GM21423 (cell line): ENCODE results near the gene MTRF1L.
"Not testable (repeated sequence)": the region's sequence is repeated elsewhere in the genome, so short reads cannot be mapped to it uniquely, and the experiment has no call there.

Experiments used
- ATAC-seq: cut with Tn5 transposase; IDR thresholded peaks from one replicate; pipeline ENCODE4 v1.9.1; 2021; ENCODE audit warnings: mild to moderate bottlenecking, moderate library complexity; ENCODE audit not compliant: unreplicated experiment

The MTRF1L gene

DNA sequence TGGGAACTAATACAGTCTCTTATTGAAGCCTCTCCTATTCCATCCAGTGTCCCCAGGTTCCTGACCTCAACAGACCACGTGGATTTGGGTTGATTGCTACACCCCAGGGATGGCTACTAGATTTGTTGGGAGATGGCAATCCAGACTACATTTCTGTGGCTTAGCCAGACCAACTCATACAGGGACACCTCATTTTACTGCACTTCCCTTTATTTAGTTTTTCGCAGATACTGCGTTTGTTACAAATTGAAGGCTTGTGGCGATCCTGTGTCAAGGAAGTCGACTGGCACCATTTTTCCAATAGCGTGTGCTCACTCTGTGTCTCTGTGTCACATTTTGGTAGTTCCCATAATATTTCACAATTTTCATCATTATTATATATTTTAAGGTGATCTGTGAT, 10.3 kb upstream of the MTRF1L start:
- ATAC-seq = no peak

GRCh38 chr6:153003366-153003690, 819 bp upstream of the MTRF1L start:
- ATAC-seq = no peak

- ATAC-seq = peak; percentile 24
Observed at GRCh38 chr6:153001767-153002612, 519 bp downstream of the MTRF1L start.

GRCh38 chr6:153000790-153001189, 1.7 kb downstream of the MTRF1L start:
- not testable (repeated sequence) for ATAC-seq

DNA sequence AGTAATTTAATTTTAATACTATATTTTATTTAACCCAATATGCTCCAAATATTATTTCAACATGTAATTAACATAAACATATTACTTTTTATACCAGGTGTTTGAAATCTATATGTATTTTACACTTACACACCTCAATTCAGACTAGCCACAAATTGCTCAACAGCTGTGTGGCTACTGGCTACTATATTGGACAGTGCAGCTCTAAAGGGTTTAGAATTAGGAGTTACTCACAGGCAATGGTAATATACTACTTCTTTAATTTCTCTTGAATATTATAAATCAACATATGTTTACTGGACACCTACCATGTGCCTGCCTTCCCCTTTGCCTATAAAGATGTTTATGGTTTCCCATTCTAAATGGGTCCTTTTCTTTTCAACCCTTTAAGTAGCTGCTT, 2.3 kb downstream of the MTRF1L start:
- no peak for ATAC-seq

GRCh38 chr6:152999538-152999937, 3.0 kb downstream of the MTRF1L start:
- ATAC-seq = not testable (repeated sequence)

DNA sequence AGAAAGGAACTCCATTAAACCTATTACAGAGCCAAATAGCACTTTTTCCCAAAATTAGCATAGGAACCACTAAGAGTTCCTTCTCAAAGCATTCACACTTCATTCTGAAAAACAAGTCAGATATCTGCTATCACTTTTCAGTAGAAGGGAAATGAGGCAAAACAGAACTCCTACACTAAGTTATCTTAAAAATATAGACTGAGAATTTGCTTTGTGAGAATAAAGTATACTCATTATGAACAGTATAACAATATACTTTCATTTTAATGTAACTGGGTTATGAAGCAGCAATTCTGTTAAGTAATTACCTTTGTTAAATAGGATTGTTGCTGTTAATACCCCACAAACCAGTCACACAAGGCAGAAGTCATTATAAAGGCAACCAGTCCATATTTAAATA, 8.7 kb downstream of the MTRF1L start:
- no peak for ATAC-seq

DNA sequence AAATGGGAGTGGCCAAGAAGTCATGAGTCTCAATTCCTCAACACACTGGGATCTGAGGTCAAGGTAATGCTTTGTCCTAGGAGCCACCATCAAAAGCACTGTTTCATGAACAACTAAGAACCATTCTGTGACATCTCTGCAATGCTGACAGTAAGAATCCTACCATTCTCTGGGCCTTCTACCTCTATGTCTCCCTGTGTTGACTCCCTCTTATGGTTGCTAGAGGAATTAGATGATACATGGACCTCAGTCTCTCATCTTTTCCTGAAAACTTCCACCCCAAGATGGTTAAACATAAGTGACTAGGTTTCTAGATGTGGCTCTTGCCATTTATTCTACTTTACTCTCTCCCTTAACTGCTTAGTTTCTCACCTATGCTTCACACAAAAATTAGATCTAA, 9.1 kb downstream of the MTRF1L start:
- ATAC-seq = no peak

GRCh38 chr6:152986978-152987377, 15.5 kb downstream of the MTRF1L start:
- no peak for ATAC-seq

GRCh38 chr6:152985300-152985699, 17.2 kb downstream of the MTRF1L start:
- not testable (repeated sequence) for ATAC-seq

DNA sequence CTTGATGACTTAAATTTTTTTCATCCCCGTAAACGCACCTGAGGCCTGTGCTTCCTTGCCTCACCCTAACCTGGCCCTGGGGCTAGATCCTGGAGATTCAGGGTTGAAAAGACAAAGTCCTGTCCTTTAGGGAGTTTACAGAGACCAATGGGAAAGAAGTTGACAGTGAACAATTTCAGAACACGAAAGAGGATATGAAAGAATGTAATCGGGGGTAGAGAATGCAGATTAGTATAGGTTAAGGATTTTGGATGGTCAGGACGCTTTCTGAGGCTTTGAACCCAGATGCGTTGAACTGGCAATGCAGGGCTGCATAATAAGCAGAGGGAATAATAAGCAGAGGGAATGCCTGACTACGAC, 18.0 kb downstream of the MTRF1L start:
- peak; percentile 30 for ATAC-seq

- peak; percentile 15 for ATAC-seq
Observed at GRCh38 chr6:152983637-152984512, 18.6 kb downstream of the MTRF1L start.

GRCh38 chr6:152982904-152983636, 19.4 kb downstream of the MTRF1L start, which contains the start of gene FBXO5:
TSS of gene FBXO5 (minus strand) at chr6:152983041. CDS start at chr6:152982959, 82 bp downstream.
- ATAC-seq = peak; percentile 82

- ATAC-seq = peak; percentile 0
Observed at GRCh38 chr6:152981989-152982903, 20.3 kb downstream of the MTRF1L start.

DNA sequence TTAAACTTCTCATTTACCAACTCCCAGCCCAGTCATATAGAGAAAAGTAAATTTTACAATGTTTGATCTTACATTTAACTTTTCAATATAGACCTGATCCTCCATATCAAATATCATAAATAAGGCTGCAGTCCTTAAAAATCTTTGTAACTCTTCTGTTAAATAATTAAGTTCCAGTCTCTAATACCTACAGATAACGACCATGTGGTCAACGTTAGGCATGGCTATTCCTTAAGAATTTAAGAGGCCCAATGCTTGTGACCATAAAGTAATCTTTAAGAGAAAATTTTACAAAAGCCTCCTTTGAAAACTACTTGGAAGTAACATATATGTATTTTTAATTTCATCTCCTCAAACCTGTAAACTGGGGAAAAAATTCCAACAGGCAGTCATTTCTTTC, 21.3 kb downstream of the MTRF1L start:
- ATAC-seq = no peak

GRCh38 chr6:152980656-152981055, 21.9 kb downstream of the MTRF1L start:
- ATAC-seq = no peak

- no peak for ATAC-seq
Observed at GRCh38 chr6:152979116-152979515, 23.4 kb downstream of the MTRF1L start.

GRCh38 chr6:152978058-152978457, 24.5 kb downstream of the MTRF1L start:
- no peak for ATAC-seq

DNA sequence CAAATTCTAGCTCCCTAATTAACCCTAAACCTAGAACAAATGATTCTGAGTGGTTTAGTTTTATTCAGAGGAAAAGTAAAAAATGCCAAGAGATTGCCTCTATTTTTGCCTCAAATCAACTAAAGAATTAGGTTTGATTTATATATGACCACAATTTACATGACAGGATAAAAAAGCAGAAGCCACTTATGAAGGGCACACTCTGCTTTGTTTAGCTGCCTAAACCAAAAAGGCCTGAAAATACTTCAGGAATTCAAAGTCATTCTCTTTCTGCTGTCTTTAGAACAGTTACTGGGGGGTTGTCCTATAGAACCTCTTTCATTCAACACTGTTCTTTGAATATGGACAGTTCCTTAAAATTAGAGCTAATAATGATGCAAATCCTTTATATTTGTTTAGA, 25.0 kb downstream of the MTRF1L start:
- ATAC-seq = no peak

DNA sequence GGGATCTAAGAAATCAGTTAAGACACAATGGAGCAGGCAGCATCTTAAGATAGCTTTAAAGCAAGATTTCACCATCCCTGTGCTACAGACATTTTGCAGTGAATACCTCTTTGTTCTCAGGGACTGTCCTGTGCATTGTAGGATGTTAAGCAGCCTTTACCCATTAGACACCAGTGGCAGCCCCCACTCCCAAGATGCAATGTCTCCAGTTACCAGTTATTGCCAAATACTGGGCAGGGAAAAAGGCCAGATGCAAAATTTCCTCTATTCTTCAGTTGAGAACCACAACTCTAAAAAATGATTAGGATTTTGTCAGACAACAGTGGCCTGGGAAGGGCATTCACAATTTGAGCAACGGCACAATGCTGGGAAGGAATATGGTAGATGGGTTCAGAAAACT, 25.8 kb downstream of the MTRF1L start:
- no peak for ATAC-seq
